Stimulated activated naive CD4-positive, alpha-beta T cell (primary cell): ENCODE results near the gene GID4.
"Not testable (repeated sequence)": the region's sequence is repeated elsewhere in the genome, so short reads cannot be mapped to it uniquely, and the experiment has no call there.

Experiments used
- DNase-seq, 6 experiments: peaks; one replicate each; lab custom pipeline; 2025; lab: John Stamatoyannopoulos, UW

The GID4 gene

GRCh38 chr17:18038861-18039534 is at the start of gene GID4, which contains the start of gene ATPAF2:
Gene GID4, plus strand, starts transcription at chr17:18039408. Its CDS starts 57 bp downstream, at chr17:18039465.
Gene ATPAF2, minus strand, starts transcription at chr17:18039168. Its CDS starts 155 bp downstream, at chr17:18039013.
- peak; percentile 97 to 100 (median 98) for DNase-seq

- no peak for DNase-seq
These were observed 49.6 kb upstream of the GID4 start for GRCh38 chr17:17989618-17990017.

- DNase-seq = no peak
These were observed 48.9 kb upstream of the GID4 start for GRCh38 chr17:17990282-17990681.

- DNase-seq = no peak
These were observed 45.8 kb upstream of the GID4 start for GRCh38 chr17:17993366-17993765.

GRCh38 chr17:17993852-17994251 is 45.4 kb upstream of the GID4 start:
- no peak for DNase-seq

- DNase-seq = peak in 1 of 6 experiments; percentile 10
These were observed 44.7 kb upstream of the GID4 start for GRCh38 chr17:17994271-17995069.

GRCh38 chr17:17995887-17996286 is 43.3 kb upstream of the GID4 start:
- DNase-seq = not testable (repeated sequence)

- no peak for DNase-seq
These were observed 40.3 kb upstream of the GID4 start for GRCh38 chr17:17998934-17999333.

GRCh38 chr17:17999364-18000029 is 39.7 kb upstream of the GID4 start:
- DNase-seq = no peak

- DNase-seq = no peak
These were observed 39.2 kb upstream of the GID4 start for GRCh38 chr17:18000030-18000408.

- DNase-seq = no peak
These were observed 37.0 kb upstream of the GID4 start for GRCh38 chr17:18002171-18002570.

- DNase-seq = no peak
These were observed 34.9 kb upstream of the GID4 start for GRCh38 chr17:18004345-18004744.

GRCh38 chr17:18004884-18005305 is 34.3 kb upstream of the GID4 start:
- DNase-seq = no peak

- no peak for DNase-seq
These were observed 33.7 kb upstream of the GID4 start for GRCh38 chr17:18005496-18005895.

GRCh38 chr17:18006495-18007239 is 32.5 kb upstream of the GID4 start:
- DNase-seq = no peak

GRCh38 chr17:18008496-18009268 is 30.5 kb upstream of the GID4 start:
- no peak for DNase-seq

GRCh38 chr17:18009609-18010420 is 29.4 kb upstream of the GID4 start:
- no peak for DNase-seq

GRCh38 chr17:18011286-18011685 is 27.9 kb upstream of the GID4 start:
- no peak for DNase-seq

- no peak for DNase-seq
These were observed 25.2 kb upstream of the GID4 start for GRCh38 chr17:18014006-18014405.

GRCh38 chr17:18015593-18015992 is 23.6 kb upstream of the GID4 start:
- no peak for DNase-seq
